Neural progenitor cell (in vitro differentiated cells): ENCODE results near the gene SLC66A3. TPM values are rescaled to one million over a fixed set of nuclear protein-coding genes. Genes with fewer than 3 reads are reported as not detected.

ENCODE experiments used
- DNase-seq: peaks from one replicate; pipeline ENCODE4 v3.0.0-alpha.2; 2016; ENCODE audit warnings: low spot score
- H2AFZ ChIP-seq: fragments of 200-600 bp; sonication (generic); replicated peaks from 2 replicates; pipeline ENCODE4 v1.6.1; 2016; ENCODE audit warnings: antibody characterized with exemption
- H3F3A ChIP-seq: fragments of 200-600 bp; sonication (generic); 2 replicates; pipeline ENCODE4 v1.6.1; 2016; ENCODE audit warnings: antibody characterized with exemption, low read depth
- H3K27ac ChIP-seq: fragments of 200-600 bp; sonication (generic); 2 replicates; pipeline ENCODE4 v1.5.1; 2016; ENCODE audit warnings: mild to moderate bottlenecking
- H3K27me3 ChIP-seq: fragments of 200-600 bp; sonication (generic); 2 replicates; pipeline ENCODE4 v1.6.1; 2016; ENCODE audit warnings: mild to moderate bottlenecking, moderate library complexity
- H3K36me3 ChIP-seq: fragments of 200-600 bp; sonication (generic); 2 replicates; pipeline ENCODE4 v1.5.1; 2016
- H3K4me1 ChIP-seq: fragments of 200-600 bp; sonication (generic); 2 replicates; pipeline ENCODE4 v1.6.1; 2016; ENCODE audit warnings: mixed run types
- H3K4me2 ChIP-seq: fragments of 200-600 bp; sonication (generic); 2 replicates; pipeline ENCODE4 v1.6.1; 2016
- H3K4me3 ChIP-seq: fragments of 200-600 bp; sonication (generic); 2 replicates; pipeline ENCODE4 v1.5.1; 2016
- H3K79me2 ChIP-seq: fragments of 200-600 bp; sonication (generic); 2 replicates; pipeline ENCODE4 v1.6.1; 2016; ENCODE audit warnings: low read depth
- H3K9ac ChIP-seq: fragments of 200-600 bp; sonication (generic); 2 replicates; pipeline ENCODE4 v1.6.1; 2016
- H3K9me3 ChIP-seq: fragments of 200-600 bp; sonication (generic); 2 replicates; pipeline ENCODE4 v1.5.1; 2016; ENCODE audit warnings: low read depth
- H4K20me1 ChIP-seq: fragments of 200-600 bp; sonication (generic); 2 replicates; pipeline ENCODE4 v1.6.1; 2016; ENCODE audit warnings: low read depth
- H3K27ac Mint-ChIP-seq: 3 replicates; pipeline ENCODE4 v1.8.0; 2021; ENCODE audit warnings: mixed read lengths
- H3K27me3 Mint-ChIP-seq: 2 replicates; pipeline ENCODE4 v1.8.0; 2022; ENCODE audit warnings: low read depth, mild to moderate bottlenecking, inconsistent platforms, moderate library complexity, mixed read lengths; ENCODE audit not compliant: insufficient read depth
- H3K36me3 Mint-ChIP-seq: 3 replicates; pipeline ENCODE4 v1.8.0; 2021; ENCODE audit warnings: mixed read lengths
- H3K4me1 Mint-ChIP-seq: 3 replicates; pipeline ENCODE4 v1.8.0; 2021; ENCODE audit warnings: mixed read lengths
- H3K4me3 Mint-ChIP-seq: 3 replicates; pipeline ENCODE4 v1.8.0; 2021; ENCODE audit warnings: mild to moderate bottlenecking, moderate library complexity, mixed read lengths
- H3K9me3 Mint-ChIP-seq: 3 replicates; pipeline ENCODE4 v1.8.0; 2020; ENCODE audit warnings: mixed read lengths
- CTCF ChIP-seq: fragments of 200-600 bp; sonication (generic); IDR thresholded peaks from 2 replicates; pipeline ENCODE4 v1.5.1; 2017; ENCODE audit warnings: antibody characterized with exemption, mild to moderate bottlenecking
- EZH2 ChIP-seq: fragments of 200-600 bp; sonication (generic); IDR thresholded peaks from 2 replicates; pipeline ENCODE4 v1.6.1; 2017; ENCODE audit warnings: antibody characterized with exemption, mild to moderate bottlenecking, moderate library complexity
- EZH2phosphoT487 ChIP-seq: fragments of 200-600 bp; sonication (generic); IDR thresholded peaks from 2 replicates; pipeline ENCODE4 v1.6.1; 2017; ENCODE audit warnings: antibody characterized with exemption
- total RNA-seq: library from RNA; depleted of rRNA; stranded (reverse); fragments of >200 nt; gene quantifications from 2 replicates; pipeline ENCODE4 v1.2.3, GENCODE V29; 2015; ENCODE audit warnings: low replicate concordance

SLC66A3 gene
- total RNA-seq, 1 donor from 2014 or later: 19.3 TPM

- H3K27ac Mint-ChIP-seq: no peak overlapping the region
- no peak for TF ChIP-seq EZH2phosphoT487
- no peak for TF ChIP-seq CTCF
- no peak for TF ChIP-seq EZH2
- DNase-seq: no peak
- no peaks in the 10 kb centered on the region for H4K20me1 ChIP-seq
- no peak overlapping the region for H3K27ac ChIP-seq
- H3F3A ChIP-seq: no peaks in the 10 kb centered on the region
- no peak overlapping the region for H3K4me2 ChIP-seq
- H3K36me3 ChIP-seq: no peaks in the 10 kb centered on the region
- no peaks in the 10 kb centered on the region for H3K9me3 Mint-ChIP-seq
- H3K9me3 ChIP-seq: no peaks in the 10 kb centered on the region
- no peaks in the 10 kb centered on the region for H3K4me1 ChIP-seq
- H3K4me3 ChIP-seq: no peak overlapping the region
- no peaks in the 10 kb centered on the region for H3K4me1 Mint-ChIP-seq
- no peak overlapping the region for H2AFZ ChIP-seq
- no peak overlapping the region for H3K4me3 Mint-ChIP-seq
- no peaks in the 10 kb centered on the region for H3K27me3 Mint-ChIP-seq
- no peak overlapping the region for H3K9ac ChIP-seq
- H3K27me3 ChIP-seq: no peaks in the 10 kb centered on the region
- no peaks in the 10 kb centered on the region for H3K79me2 ChIP-seq
- H3K36me3 Mint-ChIP-seq: peaks cover 19% of the 10 kb centered on the region
These were observed 32.5 kb downstream of the SLC66A3 start for GRCh38 chr2:11187731-11188130.

GRCh38 chr2:11196246-11196645, 41.0 kb downstream of the SLC66A3 start:
- Histone ChIP-seq H3K27me3 (no peaks in the 10 kb centered on the region), H3K4me2 (no peak overlapping the region), H2AFZ (no peak overlapping the region), H3F3A (no peaks in the 10 kb centered on the region), H3K9ac (no peak overlapping the region), H3K4me3 (no peak overlapping the region), H3K27ac (no peak overlapping the region), H4K20me1 (no peaks in the 10 kb centered on the region), H3K79me2 (no peaks in the 10 kb centered on the region), H3K9me3 (no peaks in the 10 kb centered on the region), H3K36me3 (peaks cover 29% of the 10 kb centered on the region), H3K4me1 (no peaks in the 10 kb centered on the region)
- TF ChIP-seq EZH2phosphoT487 (no peak), CTCF (no peak), EZH2 (no peak)
- Mint-ChIP-seq H3K4me1 (no peaks in the 10 kb centered on the region), H3K27ac (no peak overlapping the region), H3K27me3 (no peaks in the 10 kb centered on the region), H3K9me3 (no peaks in the 10 kb centered on the region), H3K36me3 (peaks cover 19% of the 10 kb centered on the region), H3K4me3 (no peak overlapping the region)
- DNase-seq: no peak

- TF ChIP-seq EZH2phosphoT487 (no peak), CTCF (no peak), EZH2 (no peak)
- peaks cover 23% of the 10 kb centered on the region for H3K36me3 ChIP-seq
- no peaks in the 10 kb centered on the region for H3K9me3 ChIP-seq
- H3K79me2 ChIP-seq: no peaks in the 10 kb centered on the region
- Mint-ChIP-seq H3K9me3 (no peaks in the 10 kb centered on the region), H3K27ac (no peak overlapping the region), H3K4me1 (no peaks in the 10 kb centered on the region), H3K36me3 (peaks cover 17% of the 10 kb centered on the region), H3K4me3 (no peak overlapping the region), H3K27me3 (no peaks in the 10 kb centered on the region)
- no peak overlapping the region for H3K4me2 ChIP-seq
- H3K4me1 ChIP-seq: no peaks in the 10 kb centered on the region
- H3K4me3 ChIP-seq: no peak overlapping the region
- H3K27ac ChIP-seq: no peak overlapping the region
- no peak overlapping the region for H3K9ac ChIP-seq
- no peak for DNase-seq
- no peaks in the 10 kb centered on the region for H3K27me3 ChIP-seq
- H2AFZ ChIP-seq: no peak overlapping the region
- no peaks in the 10 kb centered on the region for H3F3A ChIP-seq
- H4K20me1 ChIP-seq: no peaks in the 10 kb centered on the region
These were observed 45.4 kb downstream of the SLC66A3 start for GRCh38 chr2:11200651-11201050.

- no peak overlapping the region for H3K9ac ChIP-seq
- Mint-ChIP-seq H3K4me3 (no peak overlapping the region), H3K9me3 (no peaks in the 10 kb centered on the region), H3K27ac (no peak overlapping the region), H3K4me1 (no peaks in the 10 kb centered on the region), H3K27me3 (no peaks in the 10 kb centered on the region), H3K36me3 (peaks cover 14% of the 10 kb centered on the region)
- H2AFZ ChIP-seq: no peak overlapping the region
- no peak overlapping the region for H3K4me3 ChIP-seq
- H3K27me3 ChIP-seq: no peaks in the 10 kb centered on the region
- TF ChIP-seq EZH2: no peak
- no peak for TF ChIP-seq EZH2phosphoT487
- TF ChIP-seq CTCF: no peak
- no peaks in the 10 kb centered on the region for H3K4me1 ChIP-seq
- no peak for DNase-seq
- H3K36me3 ChIP-seq: peaks cover 23% of the 10 kb centered on the region
- no peak overlapping the region for H3K27ac ChIP-seq
- no peaks in the 10 kb centered on the region for H3F3A ChIP-seq
- no peak overlapping the region for H3K4me2 ChIP-seq
- no peaks in the 10 kb centered on the region for H3K79me2 ChIP-seq
- H3K9me3 ChIP-seq: no peaks in the 10 kb centered on the region
- H4K20me1 ChIP-seq: no peaks in the 10 kb centered on the region
These were observed 46.7 kb downstream of the SLC66A3 start for GRCh38 chr2:11201969-11202368.
